Ecto neural progenitor cell (in vitro differentiated cells): ENCODE data around the gene ADGRB2.

Experiments
- DNase-seq: peaks from one replicate; pipeline ENCODE4 v3.0.0-alpha.2; 2018; ENCODE audit warnings: low spot score

The ADGRB2 gene

DNA sequence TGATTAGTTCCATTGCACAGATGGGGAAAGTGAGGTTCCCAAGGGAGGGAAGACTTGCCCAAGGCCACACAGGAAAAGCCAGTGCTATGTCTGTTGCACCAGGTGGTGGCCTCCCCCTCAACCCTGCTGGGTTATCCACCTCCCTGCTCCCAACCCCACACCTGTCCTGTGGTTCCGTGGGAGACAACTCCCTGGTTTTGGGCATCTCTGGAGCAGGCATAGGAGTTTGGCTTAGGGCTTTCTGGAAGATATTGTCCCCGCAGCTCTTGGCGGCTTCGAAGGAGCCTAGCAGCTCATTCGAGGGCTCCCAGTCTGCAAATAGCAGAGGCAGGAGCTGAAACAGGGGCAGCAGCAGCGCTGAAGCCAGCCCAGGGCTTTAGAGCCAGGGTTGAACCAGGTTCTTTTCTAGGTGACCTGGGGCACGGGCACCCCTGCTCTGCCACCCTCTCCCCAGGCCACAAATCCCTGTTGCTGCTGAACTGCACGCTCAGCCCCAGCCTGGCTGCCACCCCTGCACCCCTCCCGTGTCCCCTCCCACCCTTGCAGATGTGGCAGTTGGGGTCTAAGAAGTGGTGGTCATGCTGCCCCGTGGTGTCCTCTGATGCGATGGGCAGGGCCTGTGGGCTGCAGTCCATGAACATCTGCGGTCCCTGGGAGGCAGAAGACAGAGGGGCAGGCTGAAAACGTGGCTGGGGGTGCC is 29.6 kb upstream of the ADGRB2 start:
- peak; percentile 39 for DNase-seq

DNA sequence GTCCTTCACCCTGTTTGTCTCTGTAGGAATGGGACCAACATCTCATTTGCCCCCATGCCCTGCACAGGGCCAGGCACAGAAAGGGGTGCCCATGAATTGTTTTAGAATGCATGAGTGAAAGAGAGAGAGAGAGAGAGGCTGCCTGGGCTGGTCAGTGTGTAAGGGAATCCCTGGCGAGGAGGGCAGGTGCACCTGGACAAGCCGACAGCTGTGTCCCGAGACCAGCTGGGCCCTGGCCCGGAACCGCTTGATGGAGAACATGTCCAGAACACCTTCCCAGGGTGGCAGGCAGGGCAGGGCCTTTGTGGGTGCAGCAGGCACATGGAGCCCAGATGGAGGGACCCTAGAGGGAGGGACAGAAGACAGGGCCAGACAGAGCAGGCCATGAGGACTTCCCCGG is 28.9 kb upstream of the ADGRB2 start:
- peak; percentile 46 for DNase-seq

- DNase-seq = peak; percentile 35
These were observed 28.4 kb upstream of the ADGRB2 start for GRCh38 chr1:31792541-31792940.

DNA sequence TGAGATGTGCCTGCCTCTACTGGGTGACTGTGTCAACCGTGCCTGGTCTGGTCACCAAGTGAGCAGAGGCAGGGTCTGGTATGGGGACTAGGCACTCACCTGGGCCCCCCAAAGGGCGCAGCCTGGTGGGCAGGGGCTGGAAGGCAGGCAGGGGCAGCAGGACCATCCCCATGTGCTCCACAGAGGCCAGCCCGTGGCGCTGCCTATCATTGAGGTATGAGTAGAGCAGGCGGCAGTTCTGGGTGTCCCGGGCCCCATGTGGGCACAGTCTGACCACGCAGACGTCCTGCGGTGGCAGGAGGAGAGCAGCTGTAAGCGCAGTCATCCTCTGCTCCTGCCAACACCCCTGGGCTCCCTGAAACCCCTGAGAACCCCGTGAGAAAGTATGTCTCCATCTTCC is 28.0 kb upstream of the ADGRB2 start:
- DNase-seq = peak; percentile 31

DNA sequence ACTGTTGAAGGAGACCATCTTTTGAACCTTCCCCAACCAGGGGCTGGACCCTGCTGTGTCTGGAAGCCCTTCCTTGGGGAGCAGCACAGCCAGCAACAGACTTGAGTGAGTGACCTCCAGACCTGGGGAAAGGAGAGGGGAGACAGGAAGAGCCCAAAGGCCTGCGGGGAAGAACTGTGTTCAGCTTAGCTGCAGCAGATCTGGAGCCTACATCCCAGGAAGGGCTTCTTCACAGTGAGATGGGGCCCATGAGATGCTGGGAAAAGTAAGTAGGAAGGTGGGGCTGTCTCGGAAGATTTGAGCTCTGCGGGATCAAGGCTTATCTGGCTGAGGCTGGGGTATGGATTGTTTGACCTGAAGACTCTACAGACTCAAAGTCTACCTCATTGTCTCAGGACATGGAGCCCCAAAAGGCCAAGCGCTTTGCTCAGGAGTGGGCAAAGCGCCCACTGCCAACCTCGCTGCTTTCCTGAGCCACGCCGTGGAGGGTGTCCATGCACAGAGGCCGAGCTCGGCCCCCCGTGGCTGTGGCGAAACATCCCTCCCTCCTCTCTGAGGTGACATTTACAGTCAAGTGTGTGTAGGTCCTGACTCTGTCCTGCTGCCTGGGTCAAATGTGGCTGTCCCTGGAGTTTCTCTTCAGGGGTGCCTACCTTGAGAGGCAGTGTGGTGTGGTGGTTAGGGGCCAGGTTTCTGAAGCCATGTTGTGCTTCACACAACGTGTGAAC is 27.2 kb upstream of the ADGRB2 start:
- peak; percentile 34 for DNase-seq

DNA sequence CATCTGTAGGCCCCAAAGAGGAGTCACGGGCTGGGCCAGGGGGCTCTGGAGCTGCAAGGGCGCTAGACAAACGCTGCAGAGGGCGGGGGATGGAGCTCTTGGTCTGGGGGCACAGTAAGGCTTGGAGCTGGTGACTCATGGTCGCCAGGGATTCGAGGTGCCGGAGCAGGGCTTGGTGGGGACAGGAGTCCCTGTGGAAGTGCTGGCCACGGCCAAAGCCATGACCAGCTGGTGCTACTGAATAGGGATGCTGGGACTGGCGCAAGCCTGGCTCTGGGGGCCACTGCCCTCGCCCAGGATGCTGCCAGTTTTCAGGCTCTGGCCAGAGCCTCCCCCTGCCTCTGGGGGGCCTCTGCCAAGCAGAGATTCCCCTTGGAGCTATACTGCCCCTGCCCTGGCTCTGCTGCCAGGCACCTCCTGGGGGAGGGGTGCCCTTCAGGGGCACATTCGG is 26.5 kb upstream of the ADGRB2 start:
- DNase-seq = peak; percentile 49

DNA sequence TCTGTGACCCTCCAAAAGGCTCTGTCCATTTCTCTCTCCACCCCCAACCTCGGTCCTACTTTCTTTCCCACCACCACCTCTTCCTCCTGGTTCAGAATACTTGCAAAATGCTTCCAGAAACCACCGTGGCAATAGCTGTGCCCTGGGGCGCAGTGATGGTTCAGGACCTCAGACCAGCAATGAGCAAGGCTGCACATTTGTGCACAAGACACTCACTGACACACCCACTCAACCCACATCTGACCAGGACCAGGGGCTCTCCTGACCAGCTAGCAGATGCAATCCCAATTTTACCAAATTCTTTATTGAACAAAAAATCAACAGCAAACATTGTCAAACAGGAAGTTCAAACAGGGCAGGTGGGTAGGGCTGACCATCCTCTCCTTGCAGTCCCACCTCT is 26.0 kb upstream of the ADGRB2 start:
- DNase-seq = peak; percentile 46

DNA sequence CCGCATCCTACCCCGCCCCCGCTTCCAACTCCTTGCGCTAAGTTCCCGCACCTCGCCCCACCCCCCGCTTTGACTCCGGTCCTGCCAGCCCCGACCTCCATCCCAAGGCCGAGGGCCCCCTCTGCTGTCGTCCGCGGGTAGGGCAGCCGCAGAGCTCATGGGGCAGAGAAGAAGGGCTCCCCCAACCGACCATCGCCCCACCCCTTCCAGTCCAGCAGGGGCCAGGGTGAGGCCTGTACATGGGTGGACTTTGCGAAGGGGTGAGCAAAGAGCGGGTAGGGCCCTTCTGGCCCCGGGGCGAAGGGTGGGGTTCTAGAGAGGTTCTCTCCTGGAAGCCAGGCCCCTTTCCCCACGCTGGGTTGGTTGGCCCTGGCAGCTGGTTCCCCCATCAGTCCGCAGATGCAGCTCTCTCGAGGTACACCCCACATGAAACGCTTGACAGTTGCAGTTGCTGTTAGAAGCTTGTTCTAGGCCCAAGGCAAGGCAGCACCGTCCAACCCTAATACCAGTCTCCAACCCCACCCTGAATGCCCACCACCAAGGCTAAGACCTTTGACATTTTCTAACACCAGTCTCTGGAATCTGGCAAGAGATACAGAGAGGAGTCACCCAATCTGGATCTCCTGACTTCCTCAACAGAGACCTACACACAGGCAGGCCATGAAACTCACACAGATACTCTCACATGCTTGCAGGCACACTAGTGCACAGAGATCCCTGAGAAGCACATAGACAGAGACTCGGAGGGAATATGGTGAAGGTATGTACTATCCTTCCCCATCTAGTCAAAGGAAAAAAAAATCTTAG is 25.3 kb upstream of the ADGRB2 start:
- peak; percentile 96 for DNase-seq

GRCh38 chr1:31788825-31789256 is 24.7 kb upstream of the ADGRB2 start:
- DNase-seq = no peak

DNA sequence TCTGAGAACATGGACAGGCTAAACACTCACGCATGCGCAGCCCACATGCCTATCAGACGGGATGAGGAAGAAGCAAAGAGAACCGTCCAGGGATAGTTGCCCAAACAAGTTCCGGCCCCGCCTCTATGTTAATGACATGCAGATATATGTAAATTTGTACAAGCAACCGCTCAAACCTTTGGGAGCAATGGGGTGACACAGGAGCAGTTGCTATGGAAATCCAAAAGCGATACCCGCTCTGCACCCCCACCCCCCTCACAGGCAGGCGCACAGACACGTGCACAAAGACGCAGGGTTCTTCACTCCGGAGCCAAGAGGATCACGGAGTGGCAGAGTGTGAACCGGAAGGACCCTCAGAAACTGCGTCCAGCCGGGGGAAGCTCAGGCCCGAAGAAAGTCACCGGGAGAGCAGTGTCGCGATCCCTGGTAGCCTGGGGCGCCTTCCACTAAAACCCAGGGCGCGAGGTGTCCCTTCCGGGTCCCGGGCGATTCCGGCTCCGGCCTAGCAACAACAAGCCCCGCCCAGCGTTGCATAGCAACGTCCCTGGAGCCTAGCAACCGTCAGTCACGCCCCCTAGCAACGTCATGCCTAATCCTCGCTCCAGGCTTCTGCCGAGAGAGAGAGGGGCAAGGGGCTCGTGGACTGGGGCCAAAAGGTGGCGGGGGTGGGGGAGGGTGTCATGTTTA is 24.1 kb upstream of the ADGRB2 start:
- peak; percentile 98 for DNase-seq

- no peak for DNase-seq
These were observed 23.6 kb upstream of the ADGRB2 start for GRCh38 chr1:31787786-31788137.

GRCh38 chr1:31787261-31787660 is 23.1 kb upstream of the ADGRB2 start:
- DNase-seq = peak; percentile 34

- peak; percentile 37 for DNase-seq
These were observed 22.4 kb upstream of the ADGRB2 start for GRCh38 chr1:31786366-31787060.

DNA sequence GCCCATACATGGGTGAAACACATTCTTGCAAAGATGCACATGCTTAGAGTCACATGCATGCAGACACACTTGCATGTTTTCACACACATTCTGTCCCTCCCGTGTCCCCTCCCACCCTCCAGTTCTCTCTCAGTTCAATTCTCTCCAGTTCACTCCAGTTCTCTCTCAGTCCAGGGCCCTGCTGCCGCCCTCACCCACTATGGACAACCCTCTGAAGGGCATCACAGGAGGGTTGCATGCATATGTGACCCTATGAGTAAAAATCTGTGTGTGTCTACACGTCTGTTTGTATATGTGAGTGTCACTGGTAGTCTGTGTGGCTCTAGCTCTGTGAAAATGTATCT is 21.8 kb upstream of the ADGRB2 start:
- peak; percentile 26 for DNase-seq

DNA sequence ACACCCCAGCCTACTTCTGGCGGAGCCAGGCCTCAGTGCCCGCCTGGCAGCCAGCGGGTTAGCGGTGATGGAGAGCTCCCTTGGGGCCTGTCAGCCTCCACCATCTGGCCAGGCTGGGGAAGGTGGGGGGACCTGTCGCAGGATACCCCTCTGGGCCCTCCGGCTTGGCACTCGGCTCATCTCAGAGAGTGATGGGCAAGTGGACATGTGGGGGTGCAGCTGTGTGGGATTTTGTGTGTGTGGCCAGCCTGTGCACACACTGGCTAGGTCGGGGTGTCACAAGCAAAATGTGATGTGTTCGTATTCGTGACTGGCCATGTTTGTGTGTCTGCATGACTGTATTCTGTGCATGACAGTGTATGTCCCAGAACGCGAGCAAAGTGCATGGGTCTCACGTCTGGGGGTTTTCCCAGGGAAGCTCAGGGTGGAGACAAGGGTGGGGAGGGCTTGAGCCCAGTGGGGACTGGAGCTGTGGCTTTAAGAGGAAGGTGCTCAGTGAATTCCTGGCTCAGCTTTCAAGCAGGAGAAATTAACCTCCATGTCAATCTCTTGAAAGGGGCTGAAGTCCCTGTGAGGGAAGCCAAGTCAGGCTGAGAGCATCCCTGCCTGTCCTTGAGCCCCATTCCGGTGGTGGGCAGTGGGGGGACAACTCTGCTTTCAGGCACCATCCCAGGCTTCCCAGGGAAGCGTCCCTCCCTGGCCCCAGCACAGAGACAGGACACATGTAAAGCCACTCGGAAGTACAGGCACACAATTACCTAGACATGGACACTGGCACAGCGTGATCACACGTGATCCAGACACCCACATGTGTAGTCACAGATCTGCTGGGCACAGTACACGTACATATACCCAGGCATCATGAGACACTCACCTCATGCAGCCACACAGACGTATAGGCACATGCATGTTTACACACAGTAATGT is 21.1 kb upstream of the ADGRB2 start:
- peak; percentile 44 for DNase-seq

DNA sequence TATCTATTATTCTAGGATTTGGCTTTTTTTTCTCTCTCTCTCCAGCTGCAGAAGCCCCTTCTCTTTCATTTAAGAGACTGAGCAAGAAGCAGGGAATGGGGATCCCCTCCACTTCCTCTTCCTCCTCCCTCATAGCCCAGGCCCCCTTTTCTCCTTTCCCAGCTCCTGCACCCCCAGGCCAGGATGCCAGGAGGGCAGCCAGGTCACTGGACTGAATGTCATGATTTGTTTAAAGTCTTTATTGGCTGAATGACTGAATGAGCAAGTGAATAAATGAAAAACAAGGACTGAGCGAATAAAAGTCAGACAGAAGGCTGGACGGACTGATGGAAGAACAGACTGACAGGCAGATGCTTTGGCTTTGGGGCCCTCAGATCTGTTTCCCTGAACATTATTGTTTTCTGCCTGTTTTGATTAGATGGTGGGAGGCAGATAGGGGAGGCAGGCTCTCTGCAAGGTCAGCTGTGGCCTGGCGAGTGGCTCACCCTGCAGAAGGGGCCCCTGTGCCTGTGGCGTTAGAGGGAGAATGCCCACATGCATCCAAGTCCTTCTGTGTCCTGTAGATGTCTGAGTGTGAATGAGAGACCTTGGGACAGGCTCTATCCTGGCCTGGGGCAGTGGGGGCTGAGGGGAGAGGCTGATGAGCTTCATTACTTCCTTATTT is 20.3 kb upstream of the ADGRB2 start:
- peak; percentile 30 for DNase-seq

DNA sequence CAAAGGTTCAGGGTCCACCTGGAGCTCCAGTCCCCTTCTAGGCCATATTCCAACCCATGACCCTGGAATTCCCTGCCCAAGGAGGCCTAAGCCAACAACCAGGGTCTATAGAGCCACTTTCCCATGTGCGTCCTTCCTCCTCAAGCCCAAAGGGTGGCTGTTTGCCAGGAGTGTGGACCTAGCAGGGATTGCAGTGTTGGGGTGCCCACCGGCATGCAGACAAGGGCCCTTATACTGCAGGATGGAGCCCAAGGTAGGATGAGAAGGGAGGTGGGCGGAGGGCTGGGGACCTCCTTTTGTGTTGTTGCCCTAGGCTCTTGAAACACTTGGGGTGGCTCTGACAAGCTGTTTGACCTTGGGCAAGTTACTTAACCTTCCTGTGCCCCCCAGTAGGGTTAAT is 19.7 kb upstream of the ADGRB2 start:
- DNase-seq = peak; percentile 29

- DNase-seq = no peak
These were observed 18.6 kb upstream of the ADGRB2 start for GRCh38 chr1:31782421-31783410.
